ENCODE results near the gene NTM.

Gene NTM

GRCh38 chr11:131824771-131825170 lies 454.4 kb downstream of the NTM start:
- no peak overlapping the region for H2AFZ ChIP-seq (ENCODE audit: low read length)
- H4K20me1 ChIP-seq (ENCODE audit: insufficient read depth, low read length, poor library complexity, severe bottlenecking) = no peaks in the 10 kb centered on the region
- no peak overlapping the region for H3K4me3 ChIP-seq (ENCODE audit: low read length, poor library complexity, severe bottlenecking)
- no peaks in the 10 kb centered on the region for H3K36me3 ChIP-seq (ENCODE audit: insufficient read depth, low read length)
- no peaks in the 10 kb centered on the region for H3F3A ChIP-seq (ENCODE audit: low read depth)
- no peaks in the 10 kb centered on the region for H3K79me2 ChIP-seq (ENCODE audit: insufficient read depth, low read length)
- no peaks in the 10 kb centered on the region for H3K9me3 ChIP-seq (ENCODE audit: insufficient read depth, low read depth, low read length)
- peaks cover 3% of the 10 kb centered on the region for H3K4me1 ChIP-seq (ENCODE audit: insufficient read depth, low read length, poor library complexity, severe bottlenecking)
- H3K9ac ChIP-seq (ENCODE audit: low read depth, low read length, poor library complexity, severe bottlenecking) = no peak overlapping the region
- H3K4me2 ChIP-seq (ENCODE audit: low read depth, low read length, poor library complexity, severe bottlenecking) = no peak overlapping the region
- H3K27me3 ChIP-seq (ENCODE audit: insufficient read depth, low read length, poor library complexity, severe bottlenecking) = no peaks in the 10 kb centered on the region
- TF ChIP-seq EZH2phosphoT487 (IDR thresholded peaks at IDR 0.05; ENCODE audit: borderline replicate concordance) (no peak), CTCF (conservative IDR thresholded peaks at IDR 0.05; ENCODE audit: low read length) (no peak)
- H3K9me2 ChIP-seq (replicated peaks; ENCODE audit: low read depth, low read length) = no peaks in the 10 kb centered on the region

GRCh38 chr11:131827430-131827829 lies 457.0 kb downstream of the NTM start:
- no peaks in the 10 kb centered on the region for H3K79me2 ChIP-seq (ENCODE audit: insufficient read depth, low read length)
- H3K4me2 ChIP-seq (ENCODE audit: low read depth, low read length, poor library complexity, severe bottlenecking) = no peak overlapping the region
- TF ChIP-seq CTCF (conservative IDR thresholded peaks at IDR 0.05; ENCODE audit: low read length) = no peak
- no peak for TF ChIP-seq EZH2phosphoT487 (IDR thresholded peaks at IDR 0.05; ENCODE audit: borderline replicate concordance)
- H3K9ac ChIP-seq (ENCODE audit: low read depth, low read length, poor library complexity, severe bottlenecking) = no peak overlapping the region
- peaks cover 3% of the 10 kb centered on the region for H3K4me1 ChIP-seq (ENCODE audit: insufficient read depth, low read length, poor library complexity, severe bottlenecking)
- no peak overlapping the region for H2AFZ ChIP-seq (ENCODE audit: low read length)
- H3K4me3 ChIP-seq (ENCODE audit: low read length, poor library complexity, severe bottlenecking) = no peak overlapping the region
- H3F3A ChIP-seq (ENCODE audit: low read depth) = no peaks in the 10 kb centered on the region
- H3K27me3 ChIP-seq (ENCODE audit: insufficient read depth, low read length, poor library complexity, severe bottlenecking) = no peaks in the 10 kb centered on the region
- H4K20me1 ChIP-seq (ENCODE audit: insufficient read depth, low read length, poor library complexity, severe bottlenecking) = no peaks in the 10 kb centered on the region
- H3K36me3 ChIP-seq (ENCODE audit: insufficient read depth, low read length) = no peaks in the 10 kb centered on the region
- H3K9me2 ChIP-seq (replicated peaks; ENCODE audit: low read depth, low read length) = no peaks in the 10 kb centered on the region
- no peaks in the 10 kb centered on the region for H3K9me3 ChIP-seq (ENCODE audit: insufficient read depth, low read depth, low read length)

- Histone ChIP-seq H3K9ac (ENCODE audit: low read depth, low read length, poor library complexity, severe bottlenecking) (no peak overlapping the region), H3K79me2 (ENCODE audit: insufficient read depth, low read length) (no peaks in the 10 kb centered on the region), H3K9me2 (replicated peaks; ENCODE audit: low read depth, low read length) (no peaks in the 10 kb centered on the region), H3F3A (ENCODE audit: low read depth) (no peaks in the 10 kb centered on the region), H2AFZ (ENCODE audit: low read length) (no peak overlapping the region), H4K20me1 (ENCODE audit: insufficient read depth, low read length, poor library complexity, severe bottlenecking) (no peaks in the 10 kb centered on the region), H3K9me3 (ENCODE audit: insufficient read depth, low read depth, low read length) (no peaks in the 10 kb centered on the region), H3K4me1 (ENCODE audit: insufficient read depth, low read length, poor library complexity, severe bottlenecking) (peaks cover 3% of the 10 kb centered on the region), H3K36me3 (ENCODE audit: insufficient read depth, low read length) (no peaks in the 10 kb centered on the region), H3K27me3 (ENCODE audit: insufficient read depth, low read length, poor library complexity, severe bottlenecking) (no peaks in the 10 kb centered on the region), H3K4me2 (ENCODE audit: low read depth, low read length, poor library complexity, severe bottlenecking) (no peak overlapping the region), H3K4me3 (ENCODE audit: low read length, poor library complexity, severe bottlenecking) (no peak overlapping the region)
- TF ChIP-seq CTCF (conservative IDR thresholded peaks at IDR 0.05; ENCODE audit: low read length) (no peak), EZH2phosphoT487 (IDR thresholded peaks at IDR 0.05; ENCODE audit: borderline replicate concordance) (no peak)
These were observed 459.3 kb downstream of the NTM start for GRCh38 chr11:131829725-131830124.

All from Loucy (cell line).